Mesothelial cell of epicardium (in vitro differentiated cells): ENCODE results near the gene CARNS1. TPM values are rescaled to one million over a fixed set of nuclear protein-coding genes. Genes with fewer than 3 reads are reported as not detected.

Source experiments
- DNase-seq, 2 experiments: peaks; one replicate each; pipeline ENCODE4 v3.0.0; 2021; ENCODE audit warnings: low spot score in 2 of 2; ENCODE audit not compliant: unreplicated experiment in 2 of 2
- H3K27ac Mint-ChIP-seq: 2 replicates; pipeline ENCODE4 v1.8.0; 2021; ENCODE audit warnings: mixed read lengths
- H3K27me3 Mint-ChIP-seq: 2 replicates; pipeline ENCODE4 v1.8.0; 2021; ENCODE audit warnings: low read depth, mixed read lengths
- H3K36me3 Mint-ChIP-seq: 2 replicates; pipeline ENCODE4 v1.8.0; 2021; ENCODE audit warnings: mixed read lengths
- H3K4me1 Mint-ChIP-seq: 2 replicates; pipeline ENCODE4 v1.8.0; 2021; ENCODE audit warnings: mixed read lengths
- H3K4me3 Mint-ChIP-seq: 2 replicates; pipeline ENCODE4 v1.8.0; 2021; ENCODE audit warnings: mild to moderate bottlenecking, moderate library complexity, mixed read lengths
- H3K9me3 Mint-ChIP-seq: 2 replicates; pipeline ENCODE4 v1.8.0; 2021; ENCODE audit warnings: mixed read lengths
- CTCF ChIP-seq: fragments of 200-600 bp; sonication (generic); IDR thresholded peaks from one replicate; pipeline ENCODE4 v1.5.0; 2021; ENCODE audit warnings: antibody characterized with exemption; ENCODE audit not compliant: unreplicated experiment
- total RNA-seq: library from RNA; stranded (reverse); gene quantifications from 3 replicates; pipeline ENCODE4 v1.2.1, GENCODE V29; 2021

CARNS1 gene
- total RNA-seq, 1 donor from 2014 or later, result 21.1 TPM

- no peak for TF ChIP-seq CTCF
- H3K4me3 Mint-ChIP-seq, result no peak within 1 kb of the TSS
- no peaks in the 10 kb centered on the region for H3K4me1 Mint-ChIP-seq
- H3K27me3 Mint-ChIP-seq, result no peaks in the 10 kb centered on the region
- H3K27ac Mint-ChIP-seq, result no peak within 1 kb of the TSS
- H3K36me3 Mint-ChIP-seq, result no peaks in the 10 kb centered on the region
- DNase-seq, result no peak
- no peaks in the 10 kb centered on the region for H3K9me3 Mint-ChIP-seq
Observed at GRCh38 chr11:67452141-67452952, 36.9 kb downstream of the CARNS1 start, which contains the start of gene GPR152. GPR152 (minus strand) TSS chr11:67452729; CDS start chr11:67452724, 5 bp downstream.

GRCh38 chr11:67453816-67454732 lies 38.6 kb downstream of the CARNS1 start:
- Mint-ChIP-seq H3K4me3 (no peak overlapping the region), H3K36me3 (no peaks in the 10 kb centered on the region), H3K27me3 (no peaks in the 10 kb centered on the region), H3K27ac (no peak overlapping the region), H3K4me1 (no peaks in the 10 kb centered on the region), H3K9me3 (no peaks in the 10 kb centered on the region)
- no peak for DNase-seq
- TF ChIP-seq CTCF, result no peak

- H3K9me3 Mint-ChIP-seq, result no peaks in the 10 kb centered on the region
- no peak within 1 kb of the TSS for H3K27ac Mint-ChIP-seq
- H3K4me1 Mint-ChIP-seq, result peaks cover 3% of the 10 kb centered on the region
- H3K36me3 Mint-ChIP-seq, result no peaks in the 10 kb centered on the region
- TF ChIP-seq CTCF, result no peak
- H3K4me3 Mint-ChIP-seq, result no peak within 1 kb of the TSS
- DNase-seq, result no peak
- no peaks in the 10 kb centered on the region for H3K27me3 Mint-ChIP-seq
Observed at GRCh38 chr11:67455054-67455453, 39.6 kb downstream of the CARNS1 start, which contains the start of gene CABP4. CABP4 (plus strand) TSS chr11:67455354; CDS start chr11:67455424, 70 bp downstream.

GRCh38 chr11:67456068-67456705 lies 40.7 kb downstream of the CARNS1 start:
- H3K4me1 Mint-ChIP-seq, result peaks cover 3% of the 10 kb centered on the region
- no peaks in the 10 kb centered on the region for H3K27me3 Mint-ChIP-seq
- H3K9me3 Mint-ChIP-seq, result no peaks in the 10 kb centered on the region

More at GRCh38 chr11:67456068-67456705, 40.7 kb downstream of the CARNS1 start:
- Mint-ChIP-seq H3K27ac (no peak overlapping the region), H3K4me3 (no peak overlapping the region), H3K36me3 (no peaks in the 10 kb centered on the region)
- DNase-seq, result no peak
- no peak for TF ChIP-seq CTCF
